Astrocyte (in vitro differentiated cells and primary cell): ENCODE results near the gene ASB8. TPM values are rescaled to one million over a fixed set of nuclear protein-coding genes. Genes with fewer than 3 reads are reported as not detected.

Experiments
- DNase-seq: peaks from one replicate; pipeline ENCODE4 v3.0.0-alpha.2; 2010; ENCODE audit warnings: low read depth
- FAIRE-seq: peaks from 2 replicates; lab custom pipeline; 2011; peaks lifted over from hg19 to GRCh38; lab: Jason Lieb, UNC
- H2AFZ ChIP-seq: 2 replicates; pipeline ENCODE4 v1.6.0; 2012; ENCODE audit warnings: low read depth, low read length, inconsistent platforms
- H3K27ac ChIP-seq: 2 replicates; pipeline ENCODE4 v1.5.1; 2011; ENCODE audit warnings: low read depth, low read length, inconsistent platforms
- H3K27me3 ChIP-seq: 2 replicates; pipeline ENCODE4 v1.6.0; 2011; ENCODE audit warnings: low read length, inconsistent platforms; ENCODE audit not compliant: insufficient read depth
- H3K36me3 ChIP-seq: 2 replicates; pipeline ENCODE4 v1.5.1; 2011; ENCODE audit warnings: low read length, inconsistent platforms; ENCODE audit not compliant: insufficient read depth
- H3K4me1 ChIP-seq: 2 replicates; pipeline ENCODE4 v1.5.1; 2011; ENCODE audit warnings: low read length, inconsistent platforms; ENCODE audit not compliant: insufficient read depth
- H3K4me2 ChIP-seq: 2 replicates; pipeline ENCODE4 v1.6.0; 2012; ENCODE audit warnings: low read length, inconsistent platforms
- H3K4me3 ChIP-seq: 2 replicates; pipeline ENCODE4 v1.5.1; 2011; ENCODE audit warnings: low read depth, mild to moderate bottlenecking, low read length, inconsistent platforms; ENCODE audit not compliant: insufficient read depth
- H3K79me2 ChIP-seq: 2 replicates; pipeline ENCODE4 v1.6.0; 2012; ENCODE audit warnings: mild to moderate bottlenecking, low read length, inconsistent platforms; ENCODE audit not compliant: insufficient read depth
- H3K9ac ChIP-seq: 2 replicates; pipeline ENCODE4 v1.6.0; 2012; ENCODE audit warnings: mild to moderate bottlenecking, low read length, inconsistent platforms
- H3K9me3 ChIP-seq: 2 replicates; pipeline ENCODE4 v1.5.1; 2012; ENCODE audit warnings: low read depth, mild to moderate bottlenecking, low read length, inconsistent platforms; ENCODE audit not compliant: insufficient read depth
- H4K20me1 ChIP-seq: 2 replicates; pipeline ENCODE4 v1.6.0; 2012; ENCODE audit warnings: low read length, inconsistent platforms; ENCODE audit not compliant: insufficient read depth
- H3K27ac Mint-ChIP-seq: one replicate; pipeline ENCODE4 v1.8.0; 2021; ENCODE audit warnings: mild to moderate bottlenecking, mixed read lengths; ENCODE audit not compliant: unreplicated experiment
- H3K27me3 Mint-ChIP-seq: one replicate; pipeline ENCODE4 v1.8.0; 2021; ENCODE audit warnings: low read depth, mixed read lengths; ENCODE audit not compliant: unreplicated experiment
- H3K36me3 Mint-ChIP-seq: one replicate; pipeline ENCODE4 v1.8.0; 2021; ENCODE audit warnings: low read depth, mixed read lengths; ENCODE audit not compliant: unreplicated experiment
- H3K4me1 Mint-ChIP-seq: one replicate; pipeline ENCODE4 v1.8.0; 2021; ENCODE audit warnings: low read depth, mixed read lengths; ENCODE audit not compliant: unreplicated experiment
- H3K4me3 Mint-ChIP-seq: one replicate; pipeline ENCODE4 v1.8.0; 2021; ENCODE audit warnings: mild to moderate bottlenecking, moderate library complexity, mixed read lengths; ENCODE audit not compliant: unreplicated experiment
- H3K9me3 Mint-ChIP-seq: one replicate; pipeline ENCODE4 v1.8.0; 2021; ENCODE audit warnings: mild to moderate bottlenecking, mixed read lengths; ENCODE audit not compliant: unreplicated experiment
- CTCF ChIP-seq: IDR thresholded peaks from 2 replicates; pipeline ENCODE4 v1.5.1; 2011; ENCODE audit warnings: low read depth, mild to moderate bottlenecking, inconsistent platforms, low read length, moderate library complexity; ENCODE audit not compliant: insufficient read depth
- EZH2 ChIP-seq: IDR thresholded peaks from 2 replicates; pipeline ENCODE4 v1.6.1; 2012; ENCODE audit warnings: mild to moderate bottlenecking, low read length, inconsistent platforms; ENCODE audit not compliant: insufficient read depth
- total RNA-seq: library from RNA; stranded (reverse); gene quantifications from 2 replicates; pipeline ENCODE4 v1.2.1, GENCODE V29; 2021

ASB8 gene
- total RNA-seq, 1 donor from 2014 or later, result 29.9 TPM

- Histone ChIP-seq H3K4me2 (no peak overlapping the region), H3K4me1 (peaks cover 12% of the 10 kb centered on the region), H2AFZ (no peak overlapping the region), H3K9ac (no peak overlapping the region), H3K27ac (no peak overlapping the region), H3K36me3 (no peaks in the 10 kb centered on the region), H3K79me2 (no peaks in the 10 kb centered on the region), H3K27me3 (no peaks in the 10 kb centered on the region), H3K9me3 (peaks cover 2% of the 10 kb centered on the region), H4K20me1 (no peaks in the 10 kb centered on the region), H3K4me3 (no peak overlapping the region)
- peaks cover 12% of the 10 kb centered on the region for H3K9me3 Mint-ChIP-seq
- no peak for FAIRE-seq
- TF ChIP-seq CTCF, result no peak
- TF ChIP-seq EZH2, result no peak
- H3K4me3 Mint-ChIP-seq, result peak overlapping the region; percentile 62
- DNase-seq, result no peak
- peaks cover 3% of the 10 kb centered on the region for H3K27me3 Mint-ChIP-seq
- H3K27ac Mint-ChIP-seq, result no peak overlapping the region
- peaks cover 10% of the 10 kb centered on the region for H3K4me1 Mint-ChIP-seq
- H3K36me3 Mint-ChIP-seq, result peaks cover 3% of the 10 kb centered on the region
These were observed 42.5 kb upstream of the ASB8 start for GRCh38 chr12:48199774-48200221.

- Mint-ChIP-seq H3K4me1 (peaks cover 15% of the 10 kb centered on the region), H3K36me3 (peaks cover 3% of the 10 kb centered on the region), H3K27me3 (peaks cover 3% of the 10 kb centered on the region), H3K27ac (peak overlapping the region; percentile 96), H3K9me3 (peaks cover 6% of the 10 kb centered on the region), H3K4me3 (peak overlapping the region; percentile 86)
- Histone ChIP-seq H3K27ac (peak overlapping the region; percentile 71), H2AFZ (peak overlapping the region; percentile 99), H3K4me1 (peaks cover 12% of the 10 kb centered on the region), H3K4me3 (peak overlapping the region; percentile 84), H3K79me2 (no peaks in the 10 kb centered on the region), H4K20me1 (no peaks in the 10 kb centered on the region), H3K9me3 (no peaks in the 10 kb centered on the region), H3K4me2 (peak overlapping the region; percentile 94), H3K9ac (peak overlapping the region; percentile 88), H3K27me3 (peaks cover 4% of the 10 kb centered on the region), H3K36me3 (no peaks in the 10 kb centered on the region)
- TF ChIP-seq CTCF (no peak), EZH2 (no peak)
- FAIRE-seq (no peak), DNase-seq (no peak)
These were observed 41.7 kb upstream of the ASB8 start for GRCh38 chr12:48198985-48199384.

GRCh38 chr12:48198672-48198971 is 41.3 kb upstream of the ASB8 start:
- Mint-ChIP-seq H3K4me3 (peak overlapping the region; percentile 86), H3K27ac (peak overlapping the region; percentile 96), H3K9me3 (peaks cover 5% of the 10 kb centered on the region), H3K36me3 (peaks cover 3% of the 10 kb centered on the region), H3K4me1 (peaks cover 15% of the 10 kb centered on the region), H3K27me3 (peaks cover 3% of the 10 kb centered on the region)
- FAIRE-seq (no peak), DNase-seq (no peak)
- Histone ChIP-seq H2AFZ (peak overlapping the region; percentile 99), H3K9ac (peak overlapping the region; percentile 88), H3K27ac (peak overlapping the region; percentile 71), H3K4me3 (peak overlapping the region; percentile 84), H3K36me3 (no peaks in the 10 kb centered on the region), H4K20me1 (no peaks in the 10 kb centered on the region), H3K27me3 (peaks cover 8% of the 10 kb centered on the region), H3K4me1 (peaks cover 12% of the 10 kb centered on the region), H3K79me2 (no peaks in the 10 kb centered on the region), H3K9me3 (no peaks in the 10 kb centered on the region), H3K4me2 (peak overlapping the region; percentile 94)
- TF ChIP-seq EZH2 (no peak), CTCF (no peak)
